Measurements from ENCODE around the gene TMEM51. TPM values are rescaled to one million over a fixed set of nuclear protein-coding genes. Genes with fewer than 3 reads are reported as not detected.
A peak's percentile ranks its signal among the peaks of the same experiment; 100 is the strongest.

Gene TMEM51
- total and polyA plus RNA-seq, 2 of the 13 experiments (the other 11 are each of a cell fraction or from before 2014, with no cell fraction given), result 12.2 to 22.3 TPM

DNA sequence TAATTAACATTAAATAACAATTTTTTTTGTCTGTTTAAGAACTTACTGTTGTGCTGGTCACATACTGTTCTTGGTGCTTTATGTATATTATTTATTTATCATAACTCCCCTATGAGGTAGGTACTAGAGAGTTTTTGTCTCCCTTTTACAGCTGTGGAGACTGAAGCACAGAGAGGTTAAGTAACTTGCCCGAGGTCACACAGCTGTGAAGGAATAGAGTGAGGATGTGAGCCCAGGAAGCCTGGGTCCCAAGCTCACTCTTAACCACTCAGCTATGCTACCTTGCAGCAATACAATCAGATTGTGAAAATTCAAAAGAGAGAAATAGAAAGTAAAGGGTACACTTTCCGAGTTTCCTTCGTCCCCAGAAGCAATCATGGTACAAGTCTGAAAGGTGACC is 57.9 kb downstream of the TMEM51 start:
- Histone ChIP-seq H3K27me3 (ENCODE audit: control insufficient read depth in 1 of 2, insufficient read depth in 2 of 2, low read length in 2 of 2) (no peaks in the 10 kb centered on the region), H3K27ac (ENCODE audit: extremely low read length, insufficient read depth, low read length) (no peak overlapping the region), H3K9me3 (ENCODE audit: low read length) (no peaks in the 10 kb centered on the region), H3K79me2 (ENCODE audit: insufficient read depth, low read length) (peaks cover 13% of the 10 kb centered on the region), H2AFZ (ENCODE audit: low read length) (no peak overlapping the region), H3K36me3 (replicated peaks in 1 of 2; ENCODE audit: control insufficient read depth in 1 of 2, insufficient read depth in 2 of 2, low read length in 2 of 2) (peaks cover 9 to 23% of the 10 kb centered on the region in 2 experiments), H3K4me2 (ENCODE audit: low read depth, low read length) (no peak overlapping the region), H3K4me1 (ENCODE audit: insufficient read depth, low read length) (peaks cover 18% of the 10 kb centered on the region), H3K4me3 (replicated peaks in 1 of 3; ENCODE audit: insufficient read depth in 1 of 3, low read depth in 2 of 3, low read length in 3 of 3) (no peak overlapping the region), H3K9ac (ENCODE audit: insufficient read depth, low read depth, low read length) (no peak overlapping the region), H4K20me1 (ENCODE audit: insufficient read depth, low read length) (peaks cover 15% of the 10 kb centered on the region; the same call in 1 of the 2 replicates)
- ChIA-PET CTCF (ENCODE audit: low intra/inter-chr PET ratio, low total read pairs) (no interaction called here), POLR2A (no interaction called here)
- in situ Hi-C loops (cut with HindIII; ENCODE audit: extremely low pct_ligation_motif_present, low pct_unique_long_range_greater_than_20kb) (no loop called here), intact Hi-C loops (cut with micrococcal nuclease; ENCODE audit: unreplicated experiment) (no loop called here)
- ATAC-seq (no peak), FAIRE-seq (no peak), DNase-seq (ENCODE audit: low spot score) (no peak)
- no TSS peak for BruUV-seq (replicated peaks)
- 93% methylated on average over 3 of the region's 3 CpGs for WGBS (ENCODE audit: low lambda C conversion rate)
- TF ChIP-seq SP2 (CRISPR knock-in tag; IDR thresholded peaks at IDR 0.05) (no peak), PAWR (CRISPR knock-in tag; IDR thresholded peaks at IDR 0.05; ENCODE audit: borderline replicate concordance) (no peak), GZF1 (CRISPR knock-in tag; IDR thresholded peaks at IDR 0.05) (no peak), CAMTA2 (CRISPR knock-in tag; IDR thresholded peaks at IDR 0.05; ENCODE audit: borderline replicate concordance) (no peak), POLR2AphosphoS5 (IDR thresholded peaks at IDR 0.05; ENCODE audit: low read depth, low read length) (no peak), GTF3A (CRISPR knock-in tag; conservative IDR thresholded peaks at IDR 0.05) (no peak), ZNF234 (CRISPR knock-in tag; conservative IDR thresholded peaks at IDR 0.05) (no peak), ZNF768 (CRISPR knock-in tag; IDR thresholded peaks at IDR 0.05) (peak; percentile 87; the same call in 1 of the 2 replicates), THAP11 (CRISPR knock-in tag; IDR thresholded peaks at IDR 0.05) (no peak), ADNP (CRISPR knock-in tag; IDR thresholded peaks at IDR 0.05) (0 out of 2 replicates have a peak, but pooled peaks have one; percentile 23), ISX (CRISPR knock-in tag; conservative IDR thresholded peaks at IDR 0.05) (no peak), ZSCAN12 (CRISPR knock-in tag; IDR thresholded peaks at IDR 0.05) (no peak), ZNF446 (CRISPR knock-in tag; IDR thresholded peaks at IDR 0.05) (no peak), NCOA2 (CRISPR knock-in tag; IDR thresholded peaks at IDR 0.05) (no peak), SETDB1 (CRISPR knock-in tag; IDR thresholded peaks at IDR 0.05; ENCODE audit: borderline replicate concordance) (no peak), ZMYM3 (CRISPR knock-in tag; IDR thresholded peaks at IDR 0.05) (peak; percentile 57), RARG (CRISPR knock-in tag; IDR thresholded peaks at IDR 0.05; ENCODE audit: low read depth) (no peak)
- TF ChIP-seq, protein P1, sequence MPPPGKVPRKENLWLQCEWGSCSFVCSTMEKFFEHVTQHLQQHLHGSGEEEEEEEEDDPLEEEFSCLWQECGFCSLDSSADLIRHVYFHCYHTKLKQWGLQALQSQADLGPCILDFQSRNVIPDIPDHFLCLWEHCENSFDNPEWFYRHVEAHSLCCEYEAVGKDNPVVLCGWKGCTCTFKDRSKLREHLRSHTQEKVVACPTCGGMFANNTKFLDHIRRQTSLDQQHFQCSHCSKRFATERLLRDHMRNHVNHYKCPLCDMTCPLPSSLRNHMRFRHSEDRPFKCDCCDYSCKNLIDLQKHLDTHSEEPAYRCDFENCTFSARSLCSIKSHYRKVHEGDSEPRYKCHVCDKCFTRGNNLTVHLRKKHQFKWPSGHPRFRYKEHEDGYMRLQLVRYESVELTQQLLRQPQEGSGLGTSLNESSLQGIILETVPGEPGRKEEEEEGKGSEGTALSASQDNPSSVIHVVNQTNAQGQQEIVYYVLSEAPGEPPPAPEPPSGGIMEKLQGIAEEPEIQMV (CRISPR knock-in tag; IDR thresholded peaks at IDR 0.05; ENCODE audit: low read depth), result no peak
- TF ChIP-seq, protein P2, sequence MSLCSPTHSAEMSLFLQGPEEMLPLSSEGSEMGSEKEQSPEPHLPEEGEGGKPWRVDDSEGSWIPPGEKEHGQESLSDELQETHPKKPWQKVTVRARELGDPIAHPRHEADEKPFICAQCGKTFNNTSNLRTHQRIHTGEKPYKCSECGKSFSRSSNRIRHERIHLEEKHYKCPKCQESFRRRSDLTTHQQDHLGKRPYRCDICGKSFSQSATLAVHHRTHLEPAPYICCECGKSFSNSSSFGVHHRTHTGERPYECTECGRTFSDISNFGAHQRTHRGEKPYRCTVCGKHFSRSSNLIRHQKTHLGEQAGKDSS (CRISPR knock-in tag; IDR thresholded peaks at IDR 0.05; ENCODE audit: borderline replicate concordance, low read depth), result no peak
- TF ChIP-seq, protein P3, sequence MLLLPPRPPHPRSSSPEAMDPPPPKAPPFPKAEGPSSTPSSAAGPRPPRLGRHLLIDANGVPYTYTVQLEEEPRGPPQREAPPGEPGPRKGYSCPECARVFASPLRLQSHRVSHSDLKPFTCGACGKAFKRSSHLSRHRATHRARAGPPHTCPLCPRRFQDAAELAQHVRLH (CRISPR knock-in tag; IDR thresholded peaks at IDR 0.05; ENCODE audit: borderline replicate concordance, low read depth), result no peak
- TF ChIP-seq, protein P4, sequence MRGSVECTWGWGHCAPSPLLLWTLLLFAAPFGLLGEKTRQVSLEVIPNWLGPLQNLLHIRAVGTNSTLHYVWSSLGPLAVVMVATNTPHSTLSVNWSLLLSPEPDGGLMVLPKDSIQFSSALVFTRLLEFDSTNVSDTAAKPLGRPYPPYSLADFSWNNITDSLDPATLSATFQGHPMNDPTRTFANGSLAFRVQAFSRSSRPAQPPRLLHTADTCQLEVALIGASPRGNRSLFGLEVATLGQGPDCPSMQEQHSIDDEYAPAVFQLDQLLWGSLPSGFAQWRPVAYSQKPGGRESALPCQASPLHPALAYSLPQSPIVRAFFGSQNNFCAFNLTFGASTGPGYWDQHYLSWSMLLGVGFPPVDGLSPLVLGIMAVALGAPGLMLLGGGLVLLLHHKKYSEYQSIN (CRISPR knock-in tag; IDR thresholded peaks at IDR 0.05; ENCODE audit: borderline replicate concordance), result no peak
- TF ChIP-seq, protein P5, sequence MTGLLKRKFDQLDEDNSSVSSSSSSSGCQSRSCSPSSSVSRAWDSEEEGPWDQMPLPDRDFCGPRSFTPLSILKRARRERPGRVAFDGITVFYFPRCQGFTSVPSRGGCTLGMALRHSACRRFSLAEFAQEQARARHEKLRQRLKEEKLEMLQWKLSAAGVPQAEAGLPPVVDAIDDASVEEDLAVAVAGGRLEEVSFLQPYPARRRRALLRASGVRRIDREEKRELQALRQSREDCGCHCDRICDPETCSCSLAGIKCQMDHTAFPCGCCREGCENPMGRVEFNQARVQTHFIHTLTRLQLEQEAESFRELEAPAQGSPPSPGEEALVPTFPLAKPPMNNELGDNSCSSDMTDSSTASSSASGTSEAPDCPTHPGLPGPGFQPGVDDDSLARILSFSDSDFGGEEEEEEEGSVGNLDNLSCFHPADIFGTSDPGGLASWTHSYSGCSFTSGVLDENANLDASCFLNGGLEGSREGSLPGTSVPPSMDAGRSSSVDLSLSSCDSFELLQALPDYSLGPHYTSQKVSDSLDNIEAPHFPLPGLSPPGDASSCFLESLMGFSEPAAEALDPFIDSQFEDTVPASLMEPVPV (CRISPR knock-in tag; IDR thresholded peaks at IDR 0.05), result no peak
